Stomach (tissue), 9 donors: ENCODE data around the gene COL19A1. TPM values are rescaled to one million over a fixed set of nuclear protein-coding genes. Genes with fewer than 3 reads are reported as not detected.

Experiments used
- DNase-seq, 2 donors: peaks; one replicate each; pipeline versions ENCODE4 v3.0.0 to v3.0.0-alpha.2; 2013 to 2019
- H3K27ac ChIP-seq, 5 donors: fragments of 200-600 bp in 4 of 5; sonication (generic) in 4 of 5; one replicate each; pipeline ENCODE4 v1.5.1; 2013 to 2019; ENCODE audit warnings: mild to moderate bottlenecking in 1 of 5, moderate library complexity in 1 of 5
- H3K27me3 ChIP-seq, 3 donors: fragments of 200-600 bp; sonication (generic); one replicate each; pipeline ENCODE4 v1.5.1; 2017 to 2019; ENCODE audit warnings: mixed run types in 1 of 3
- H3K36me3 ChIP-seq, 4 donors: fragments of 200-600 bp; sonication (generic); 1 replicate in 3 of 4; 2 replicates in 1 of 4; pipeline ENCODE4 v1.5.1; 2016 to 2019
- H3K4me1 ChIP-seq, 4 donors: fragments of 200-600 bp; sonication (generic); one replicate each; pipeline ENCODE4 v1.5.1; 2016 to 2019
- H3K4me3 ChIP-seq, 4 donors: fragments of 200-600 bp; sonication (generic) in 3 of 4; one replicate each; pipeline ENCODE4 v1.5.1; 2016 to 2019; ENCODE audit warnings: mild to moderate bottlenecking in 1 of 4
- H3K9me3 ChIP-seq, 4 donors: fragments of 200-600 bp; sonication (generic); one replicate each; pipeline ENCODE4 v1.5.1; 2016 to 2019
- CTCF ChIP-seq, 7 experiments: fragments of 450-650 bp in 4 of 7; fragments of 200-600 bp in 3 of 7; sonication (generic) in 3 of 7; IDR thresholded peaks; one replicate each; pipeline ENCODE4 v1.5.1; 2016 to 2019; ENCODE audit warnings: antibody characterized with exemption in 7 of 7, control low read depth in 2 of 7, mild to moderate bottlenecking in 1 of 7
- EP300 ChIP-seq: sonication (generic); formaldehyde crosslinking; IDR thresholded peaks from one replicate; pipeline ENCODE4 v1.6.1; 2017; ENCODE audit warnings: antibody characterized with exemption
- POLR2A ChIP-seq, 4 donors: fragments of 450-650 bp; IDR thresholded peaks; one replicate each; pipeline ENCODE4 v1.6.1; 2016; ENCODE audit warnings: antibody characterized with exemption in 4 of 4, control low read depth in 2 of 4, mild to moderate bottlenecking in 1 of 4, moderate library complexity in 1 of 4
- POLR2AphosphoS5 ChIP-seq, 3 donors: sonication (generic); formaldehyde crosslinking; IDR thresholded peaks; one replicate each; pipeline ENCODE4 v1.6.1; 2016; ENCODE audit warnings: antibody characterized with exemption in 3 of 3
- WGBS, 5 donors: extraction: QIAGEN DNeasy Blood & Tissue Kit in 3 of 5; methylation state at CpG; one replicate each; pipeline versions ENCODE4 v1.1.5 to v1.1.7; 2013 to 2018; 5-methylcytosine and 5-hydroxymethylcytosine counted together
- intact Hi-C: fragments of 100-400 bp; cut with DNase I; formaldehyde crosslinking; loops from one replicate; pipeline ENCODE4 v1.15.1; 2023; ENCODE audit warnings: low total_unique reads
- polyA plus RNA-seq, 3 donors: library from polyadenylated mRNA; stranded (reverse); fragments of 200-250 nt; gene quantifications; one replicate each; pipeline ENCODE4 v1.2.3, GENCODE V29; 2013
- total RNA-seq, 5 donors: library from RNA; depleted of rRNA; stranded (reverse); fragments of >200 nt; gene quantifications; one replicate each; pipeline versions ENCODE4 v1.1.0 to v1.2.3, GENCODE V29; 2014 to 2016
- donor health status: healthy with polysubstance abuse.
- donor health status: Bipolar disorder and iron deficiency.
- donor health status: healthy.

COL19A1 gene
- total and polyA plus RNA-seq, 8 donors: 0.13 to 13.4 (median 2.5) TPM; not detected in 3

GRCh38 chr6:70194421-70194820 is 328.1 kb downstream of the COL19A1 start:
- Histone ChIP-seq H3K9me3 (no peaks in the 10 kb centered on the region), H3K27ac (no peak overlapping the region), H3K4me3 (no peak overlapping the region), H3K27me3 (peaks cover 0 to 10% (median 0%) of the 10 kb centered on the region in 3 donors), H3K4me1 (no peaks in the 10 kb centered on the region), H3K36me3 (peaks cover 0 to 5% (median 0%) of the 10 kb centered on the region in 4 donors)
- intact Hi-C loops: no loop called here
- no peak for DNase-seq
- no peak for TF ChIP-seq POLR2A (IDR thresholded peaks at IDR 0.05)
- no peak for TF ChIP-seq EP300
- no peak for TF ChIP-seq CTCF (IDR thresholded peaks at IDR 0.05)
- no peak for TF ChIP-seq POLR2AphosphoS5 (IDR thresholded peaks at IDR 0.05)

DNA sequence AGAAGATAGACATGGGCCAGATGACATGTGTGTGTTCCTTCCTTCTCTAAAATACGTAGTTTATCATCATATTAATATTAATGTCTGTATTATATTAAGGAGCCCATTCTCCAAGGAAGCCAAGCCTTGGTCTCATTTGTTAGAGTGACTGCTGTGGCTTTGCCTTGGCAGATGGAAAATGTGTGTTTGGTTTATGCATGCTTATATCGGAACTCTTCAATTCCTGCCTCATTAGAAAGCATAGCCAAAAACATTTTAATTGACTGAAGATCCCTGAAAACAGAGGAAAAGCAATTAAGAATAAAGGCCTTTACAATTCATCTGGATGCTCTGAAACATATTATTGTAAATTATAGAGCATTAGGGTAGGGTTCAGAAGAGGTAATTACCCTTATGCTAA is 330.2 kb downstream of the COL19A1 start:
- DNase-seq: no peak
- Histone ChIP-seq H3K27me3 (peaks cover 0 to 10% (median 0%) of the 10 kb centered on the region in 3 donors), H3K9me3 (no peaks in the 10 kb centered on the region), H3K4me1 (no peaks in the 10 kb centered on the region), H3K27ac (no peak overlapping the region), H3K36me3 (no peaks in the 10 kb centered on the region), H3K4me3 (no peak overlapping the region)
- TF ChIP-seq CTCF (IDR thresholded peaks at IDR 0.05) (no peak), EP300 (no peak), POLR2AphosphoS5 (IDR thresholded peaks at IDR 0.05) (no peak), POLR2A (IDR thresholded peaks at IDR 0.05) (no peak)
- intact Hi-C loops: no loop called here
- WGBS, 5 donors: 72 to 93% (median 86%) methylated on average over 2 of the region's 2 CpGs

DNA sequence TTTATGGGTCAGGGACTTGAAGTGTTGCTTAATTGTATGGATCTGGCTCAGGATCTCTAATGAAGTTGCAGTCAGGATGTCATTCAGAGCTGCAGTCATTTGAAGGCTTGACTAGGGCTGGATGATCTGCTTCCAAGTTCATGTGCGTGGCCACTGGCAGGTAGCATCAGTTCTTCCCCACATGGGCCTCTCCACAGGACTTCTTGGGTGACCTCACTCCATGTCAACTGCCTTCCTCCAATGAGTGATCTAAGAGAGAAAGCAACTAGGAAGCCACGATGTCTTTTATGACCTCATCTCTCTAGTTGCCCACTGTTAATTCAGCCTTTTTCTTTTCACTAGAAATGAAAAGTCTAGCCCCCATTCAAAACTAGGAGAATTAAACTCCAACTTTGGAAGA is 332.4 kb downstream of the COL19A1 start:
- no peak for DNase-seq
- Histone ChIP-seq H3K27ac (no peak overlapping the region), H3K4me3 (no peak overlapping the region), H3K36me3 (no peaks in the 10 kb centered on the region), H3K27me3 (peaks cover 0 to 10% (median 0%) of the 10 kb centered on the region in 3 donors), H3K4me1 (no peaks in the 10 kb centered on the region), H3K9me3 (no peaks in the 10 kb centered on the region)
- 78 to 90% (median 84%) methylated on average over 2 of the region's 2 CpGs for WGBS, 5 donors
- intact Hi-C loops: no loop called here
- TF ChIP-seq CTCF (IDR thresholded peaks at IDR 0.05) (no peak), EP300 (no peak), POLR2AphosphoS5 (IDR thresholded peaks at IDR 0.05) (no peak), POLR2A (IDR thresholded peaks at IDR 0.05) (no peak)

DNA sequence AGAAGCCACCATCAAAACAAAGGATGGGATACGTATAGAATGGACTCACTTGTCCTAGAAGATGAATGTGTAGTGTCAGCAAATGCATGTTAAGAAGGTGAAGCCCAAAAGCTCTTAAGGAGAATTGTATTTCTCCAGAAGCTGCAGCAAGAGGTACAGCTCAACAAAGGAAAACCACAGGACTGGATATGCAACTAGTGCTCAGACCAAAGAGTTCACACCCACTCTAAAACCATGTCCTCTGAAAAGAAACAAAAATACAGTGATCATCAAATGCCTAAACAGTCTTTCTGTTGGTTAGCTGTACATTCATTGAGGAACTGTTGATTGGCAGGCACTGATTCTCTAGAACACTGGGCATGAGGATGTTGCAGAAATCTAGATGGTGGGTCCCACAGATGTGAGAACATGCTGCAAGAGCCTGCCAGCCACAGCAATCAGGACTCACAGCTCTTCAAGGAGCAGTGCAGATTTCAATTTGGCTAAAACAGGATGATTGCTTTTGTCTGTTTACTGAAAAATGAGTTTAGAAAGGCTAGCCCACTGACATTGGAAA is 342.0 kb downstream of the COL19A1 start:
- Histone ChIP-seq H3K36me3 (no peaks in the 10 kb centered on the region), H3K4me3 (no peak overlapping the region), H3K9me3 (no peaks in the 10 kb centered on the region), H3K27ac (no peak overlapping the region), H3K27me3 (peaks cover 0 to 14% (median 0%) of the 10 kb centered on the region in 3 donors), H3K4me1 (peaks cover 0 to 16% (median 0%) of the 10 kb centered on the region in 4 donors)
- intact Hi-C loops: no loop called here
- TF ChIP-seq EP300 (no peak), POLR2A (IDR thresholded peaks at IDR 0.05) (no peak), POLR2AphosphoS5 (IDR thresholded peaks at IDR 0.05) (no peak), CTCF (IDR thresholded peaks at IDR 0.05) (no peak)
- DNase-seq: no peak
- WGBS, 5 donors: 74 to 96% (median 84%) methylated on average over 1 of the region's 1 CpG
